HG03196 (cell line): ENCODE data around the gene PUS1.

Experiments used
- ATAC-seq: cut with Tn5 transposase; IDR thresholded peaks from one replicate; pipeline ENCODE4 v1.9.1; 2021; ENCODE audit not compliant: unreplicated experiment

Gene PUS1

DNA sequence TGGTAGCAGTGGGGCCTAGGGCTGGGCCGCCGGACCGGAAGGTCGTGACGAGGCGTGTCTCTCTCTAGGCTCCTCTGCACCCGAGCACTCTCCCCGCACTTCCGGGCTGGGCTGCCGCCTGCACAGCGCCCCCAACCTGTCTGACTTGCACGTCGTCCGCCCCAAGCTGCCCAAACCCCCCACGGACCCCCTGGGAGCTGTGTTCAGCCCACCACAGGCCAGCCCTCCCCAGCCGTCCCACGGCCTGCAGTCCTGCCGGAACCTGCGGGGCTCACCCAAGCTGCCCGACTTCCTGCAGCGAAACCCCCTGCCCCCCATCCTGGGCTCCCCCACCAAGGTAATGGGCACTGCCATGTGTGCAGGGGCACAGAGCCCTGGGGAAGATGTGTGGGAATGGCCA, 13.3 kb upstream of the PUS1 start:
- no peak for ATAC-seq

DNA sequence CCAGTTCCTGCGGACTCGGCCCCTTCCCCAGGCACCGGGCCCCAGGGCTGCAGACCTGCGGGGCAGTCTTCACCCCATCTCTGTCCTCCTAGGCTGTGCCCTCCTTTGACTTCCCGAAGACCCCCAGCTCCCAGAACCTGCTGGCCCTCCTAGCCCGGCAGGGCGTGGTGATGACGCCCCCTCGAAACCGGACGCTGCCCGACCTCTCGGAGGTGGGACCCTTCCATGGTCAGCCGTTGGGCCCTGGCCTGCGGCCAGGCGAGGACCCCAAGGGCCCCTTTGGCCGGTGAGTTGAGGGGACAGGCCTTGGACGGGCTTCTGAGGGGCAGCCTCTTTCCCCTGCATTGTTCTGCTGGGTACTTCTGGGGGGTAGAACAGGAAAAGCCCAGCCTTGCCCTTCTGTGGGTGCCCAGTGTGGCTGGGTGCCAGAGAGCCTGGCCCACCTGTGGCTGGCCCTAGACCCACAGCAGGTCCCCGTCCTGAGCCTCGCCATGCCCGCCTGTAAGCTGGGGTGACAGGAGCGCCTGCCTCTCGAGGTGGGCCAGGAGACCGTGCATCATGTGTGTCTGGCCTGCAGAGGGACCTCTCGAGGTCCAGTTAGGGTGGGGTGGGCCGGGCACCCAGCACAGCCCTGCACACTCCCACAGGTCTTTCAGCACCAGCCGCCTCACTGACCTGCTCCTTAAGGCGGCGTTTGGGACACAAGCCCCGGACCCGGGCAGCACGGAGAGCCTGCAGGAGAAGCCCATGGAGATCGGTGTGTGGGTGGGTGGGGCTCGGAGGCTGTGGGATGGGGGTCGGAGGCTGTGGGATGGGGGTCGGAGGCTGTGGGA, 12.6 kb upstream of the PUS1 start:
- ATAC-seq, result no peak

DNA sequence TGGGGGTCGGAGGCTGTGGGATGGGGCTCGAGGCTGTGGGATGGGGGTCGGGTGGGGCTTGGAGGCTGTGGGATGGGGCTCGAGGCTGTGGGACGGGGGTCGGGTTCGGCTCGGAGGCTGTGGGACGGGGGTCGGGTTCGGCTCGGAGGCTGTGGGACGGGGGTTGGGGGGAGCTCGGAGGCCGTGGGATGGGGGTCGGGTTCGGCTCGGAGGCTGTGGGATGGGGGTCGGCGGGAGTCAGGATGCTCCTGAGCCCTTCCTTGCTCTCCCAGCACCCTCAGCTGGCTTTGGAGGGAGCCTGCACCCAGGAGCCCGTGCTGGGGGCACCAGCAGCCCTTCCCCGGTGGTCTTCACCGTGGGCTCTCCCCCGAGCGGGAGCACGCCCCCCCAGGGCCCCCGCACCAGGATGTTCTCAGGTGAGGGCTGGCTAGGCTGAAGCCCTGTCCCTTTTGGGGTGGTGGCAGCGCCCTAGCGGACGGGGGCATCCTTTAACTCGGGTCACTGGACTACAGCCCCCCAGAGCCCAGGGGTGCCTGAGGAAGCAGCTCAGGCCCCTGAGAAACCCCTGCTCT, 11.9 kb upstream of the PUS1 start:
- no peak for ATAC-seq

DNA sequence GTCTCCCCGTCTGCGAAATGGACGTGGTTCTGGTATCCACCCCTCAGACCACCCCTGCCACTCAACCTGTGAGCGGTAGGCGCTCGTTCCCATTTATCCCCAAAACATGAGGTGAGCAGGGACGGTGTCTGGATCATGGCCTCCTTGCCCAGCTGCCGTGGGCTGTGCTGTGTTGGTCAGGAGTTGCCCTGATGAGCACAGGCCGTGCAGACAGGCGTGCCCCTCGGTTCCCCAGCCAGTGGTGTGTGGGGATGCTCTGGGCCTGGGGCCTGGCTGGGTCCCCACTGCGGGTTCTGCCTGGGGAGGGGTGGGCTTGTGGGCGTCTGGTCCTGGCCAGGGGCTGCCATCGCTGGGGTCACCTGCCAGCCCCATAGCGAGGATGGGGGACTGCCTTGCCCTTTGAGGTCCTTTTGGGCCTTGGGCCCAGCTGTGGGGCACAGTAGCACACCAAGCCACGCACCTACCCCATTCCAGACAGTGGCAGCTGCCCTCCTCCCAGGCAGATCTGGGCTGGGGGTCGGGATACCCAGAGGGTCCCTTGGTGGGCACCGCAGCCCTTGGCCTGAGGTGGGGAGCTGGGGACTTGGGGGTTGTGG, 11.3 kb upstream of the PUS1 start:
- ATAC-seq, result no peak

DNA sequence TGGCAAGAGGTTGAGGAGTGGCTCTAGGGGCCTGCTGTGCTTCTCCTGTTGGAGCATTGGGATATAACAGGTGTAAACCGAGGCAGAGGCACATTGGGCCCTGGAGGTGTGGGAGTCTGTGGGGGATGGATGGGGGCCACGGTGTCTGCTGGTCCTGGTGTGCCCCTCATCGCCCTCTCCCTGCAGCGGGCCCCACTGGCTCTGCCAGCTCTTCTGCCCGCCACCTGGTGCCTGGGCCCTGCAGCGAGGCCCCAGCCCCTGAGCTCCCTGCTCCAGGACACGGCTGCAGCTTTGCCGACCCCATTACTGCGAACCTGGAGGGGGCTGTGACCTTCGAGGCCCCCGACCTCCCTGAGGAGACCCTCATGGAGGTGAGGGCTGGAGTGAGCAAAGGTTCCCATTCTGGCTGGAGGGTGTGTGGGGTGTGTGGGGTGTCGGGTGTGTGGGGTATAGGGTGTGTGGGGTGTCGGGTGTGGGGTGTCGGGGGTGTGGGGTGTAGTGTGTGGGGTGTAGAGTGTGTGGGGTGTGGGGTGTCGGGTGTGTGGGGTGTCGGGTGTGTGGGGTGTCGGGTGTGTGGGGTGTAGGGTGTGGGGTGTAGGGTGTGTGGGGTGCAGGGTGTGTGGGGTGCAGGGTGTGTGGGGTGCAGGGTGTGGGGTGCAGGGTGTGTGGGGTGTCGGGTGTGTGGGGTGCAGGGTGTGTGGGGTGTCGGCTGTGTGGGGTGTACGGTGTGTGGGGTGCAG, 10.6 kb upstream of the PUS1 start:
- ATAC-seq, result no peak

DNA sequence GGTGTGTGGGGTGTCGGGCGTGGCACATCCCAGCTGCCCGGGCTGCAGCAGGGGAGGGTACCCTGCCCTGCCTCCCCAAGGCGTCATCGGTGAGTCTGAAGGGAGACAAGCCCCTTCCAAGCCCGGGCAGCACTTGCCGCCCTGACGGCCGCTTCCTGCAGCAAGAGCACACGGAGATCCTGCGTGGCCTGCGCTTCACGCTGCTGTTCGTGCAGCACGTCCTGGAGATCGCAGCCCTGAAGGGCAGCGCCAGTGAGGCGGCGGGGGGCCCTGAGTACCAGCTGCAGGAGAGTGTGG, 10.1 kb upstream of the PUS1 start:
- ATAC-seq, result no peak

- no peak for ATAC-seq
Measured at GRCh38 chr12:131919366-131920156, 9.5 kb upstream of the PUS1 start.

DNA sequence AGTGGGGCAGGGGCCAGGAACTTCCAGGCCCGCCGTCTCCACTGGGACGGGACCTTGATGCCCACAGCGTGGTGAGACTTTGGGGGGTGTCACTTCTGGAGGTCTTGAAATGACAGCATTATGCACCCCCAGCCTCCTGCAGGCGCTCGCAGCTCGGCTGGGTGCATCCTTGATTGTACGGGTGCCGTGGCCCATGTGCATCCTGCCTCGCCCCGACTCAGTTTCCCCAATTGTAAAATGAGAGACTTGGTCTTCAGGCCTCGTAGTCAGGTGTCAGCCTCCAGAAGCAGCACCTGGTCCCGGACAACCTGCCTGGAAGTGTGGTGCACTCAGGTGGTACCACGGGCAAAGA, 8.9 kb upstream of the PUS1 start:
- no peak for ATAC-seq

DNA sequence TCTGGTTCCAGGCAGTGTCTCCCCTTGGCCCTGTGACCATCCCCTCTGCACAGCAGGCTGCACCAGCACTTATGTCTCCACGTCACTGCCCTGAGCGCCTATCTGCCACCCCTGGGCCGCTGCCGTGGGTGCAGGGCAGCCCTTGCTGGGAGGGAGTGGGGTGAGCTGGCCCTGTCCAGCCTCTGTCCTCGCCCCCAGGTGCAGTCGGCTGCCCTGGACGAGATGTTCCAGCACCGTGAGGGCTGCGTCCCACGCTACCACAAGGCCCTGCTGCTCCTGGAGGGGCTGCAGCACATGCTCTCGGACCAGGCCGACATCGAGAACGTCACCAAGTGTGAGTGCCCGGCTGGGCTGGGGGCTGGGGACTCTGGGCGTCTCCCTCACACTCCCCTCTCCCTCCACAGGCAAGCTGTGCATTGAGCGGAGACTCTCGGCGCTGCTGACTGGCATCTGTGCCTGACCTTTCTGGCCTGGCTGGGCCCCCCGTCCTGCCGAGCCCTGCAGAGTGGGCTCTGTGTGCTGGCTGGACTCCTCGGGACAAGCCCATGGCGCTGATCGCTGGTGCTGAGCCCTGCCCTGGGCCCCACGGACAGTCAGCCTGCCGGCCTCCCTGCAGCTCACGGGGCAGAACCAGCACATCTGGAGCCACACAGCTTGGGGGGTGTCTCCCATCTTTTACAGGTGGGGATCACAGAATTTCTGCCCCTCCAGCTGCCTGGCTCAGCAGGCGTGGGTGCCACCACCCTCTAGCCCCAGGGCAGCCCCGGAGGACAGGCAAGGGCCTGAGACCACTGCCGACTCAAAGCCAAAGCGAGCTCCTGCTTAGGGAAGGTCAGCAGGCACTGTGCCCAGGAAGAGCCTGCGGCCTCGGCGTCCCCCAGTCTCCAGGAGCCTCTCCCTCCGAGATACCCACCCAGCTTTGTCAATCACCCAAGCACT, 7.9 kb upstream of the PUS1 start:
- no peak for ATAC-seq

- ATAC-seq, result no peak
Measured at GRCh38 chr12:131921866-131922769, 7.0 kb upstream of the PUS1 start.

- ATAC-seq, result no peak
Measured at GRCh38 chr12:131922772-131923171, 6.3 kb upstream of the PUS1 start.

- ATAC-seq, result peak; percentile 62
Measured at GRCh38 chr12:131923260-131923659, 5.8 kb upstream of the PUS1 start.

DNA sequence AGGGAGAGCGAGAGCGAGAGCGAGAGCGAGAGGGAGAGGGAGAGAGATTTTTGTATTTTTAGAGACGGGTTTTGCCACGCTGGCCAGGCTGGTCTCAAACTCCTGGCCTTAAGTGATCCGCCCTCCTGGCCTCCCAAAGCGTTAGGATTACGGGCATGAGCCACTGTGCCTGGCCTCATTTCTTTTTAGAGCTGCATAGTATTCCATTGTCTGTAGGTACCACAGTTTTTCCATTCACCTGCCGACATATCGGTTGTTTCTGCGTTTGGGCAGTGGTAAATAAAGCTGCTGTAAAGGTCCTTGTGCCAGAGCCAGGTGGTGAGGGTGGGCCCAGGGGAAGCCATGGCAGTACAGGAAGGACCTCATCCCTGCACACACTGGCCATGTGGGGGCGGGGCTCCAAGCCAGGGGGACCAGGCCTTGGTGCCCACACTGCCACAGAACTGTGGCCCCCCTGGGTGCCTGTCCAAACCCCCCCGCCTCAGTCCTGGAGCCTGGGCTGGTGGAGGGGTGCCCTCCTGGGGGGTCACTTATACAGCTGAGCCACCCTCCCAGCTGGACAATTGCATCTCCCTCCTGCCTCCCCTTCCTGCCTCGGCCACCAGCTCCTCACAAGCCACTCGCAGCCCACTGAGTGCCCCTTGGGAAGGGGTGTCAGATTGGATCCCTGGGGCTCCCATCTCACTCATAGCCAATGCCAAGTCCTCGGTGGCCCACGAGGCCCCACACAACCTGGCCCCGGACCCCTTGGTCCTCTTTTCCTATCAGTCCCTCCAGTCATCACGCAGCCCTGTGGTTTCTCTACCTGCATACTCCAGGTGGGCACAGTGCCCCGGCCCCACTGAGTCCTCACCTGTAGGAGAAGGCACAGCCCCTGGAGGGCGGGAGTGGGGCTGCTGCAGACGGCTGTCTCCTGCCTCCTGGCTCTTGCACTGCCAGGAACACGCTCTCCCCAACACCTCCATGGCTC, 1.7 kb upstream of the PUS1 start:
- ATAC-seq, result no peak

GRCh38 chr12:131928080-131928710, 881 bp upstream of the PUS1 start:
- ATAC-seq, result peak; percentile 1

GRCh38 chr12:131929581-131930456, 743 bp downstream of the PUS1 start:
- peak; percentile 24 for ATAC-seq

- ATAC-seq, result no peak
Measured at GRCh38 chr12:131930510-131930909, 1.4 kb downstream of the PUS1 start.
